A673 (cell line): ENCODE measurements around the gene FAM228B. TPM values are rescaled to one million over a fixed set of nuclear protein-coding genes. Genes with fewer than 3 reads are reported as not detected.

ENCODE experiments used
- BruUV-seq: library from RNA; stranded (reverse); fragments of 400-500 nt; replicated peaks from 2 replicates; lab custom pipeline; 2021; lab: Mats Ljungman, UMichigan
- CTCF ChIA-PET: fragments of 300-600 bp; sonication (Branson Sonifier 250); formaldehyde crosslinking; loops from one replicate; lab custom pipeline; 2022; ENCODE audit warnings: antibody characterized with exemption; lab: Charles Lee
- POLR2A ChIA-PET: fragments of 300-600 bp; sonication (Branson Sonifier 250); formaldehyde crosslinking; loops from one replicate; lab custom pipeline; 2022; ENCODE audit warnings: antibody characterized with exemption; ENCODE audit not compliant: low non-redundant PET; lab: Charles Lee
- DNase-seq: peaks from one replicate; pipeline ENCODE4 v3.0.0-alpha.2; 2015; ENCODE audit warnings: low spot score
- H3K27ac ChIP-seq: fragments of 200-600 bp; sonication (generic); 2 replicates; pipeline ENCODE4 v1.5.1; 2016; ENCODE audit warnings: mixed run types, low read depth, mild to moderate bottlenecking, mixed read lengths, antibody characterized with exemption, low read length; ENCODE audit not compliant: poor library complexity, severe bottlenecking
- H3K27me3 ChIP-seq: fragments of 200-600 bp; sonication (generic); replicated peaks from 2 replicates; pipeline ENCODE4 v1.6.1; 2017; ENCODE audit warnings: mixed run types, low read depth, mild to moderate bottlenecking, mixed read lengths, antibody characterized with exemption, low read length; ENCODE audit not compliant: insufficient read depth, poor library complexity
- H3K36me3 ChIP-seq: fragments of 200-600 bp; sonication (generic); 2 replicates; pipeline ENCODE4 v1.6.1; 2016; ENCODE audit warnings: mixed run types, mild to moderate bottlenecking, mixed read lengths, antibody characterized with exemption, low read length; ENCODE audit not compliant: insufficient read depth, poor library complexity, severe bottlenecking
- H3K4me1 ChIP-seq: fragments of 200-600 bp; sonication (generic); 2 replicates; pipeline ENCODE4 v1.6.1; 2017; ENCODE audit warnings: mixed run types, mild to moderate bottlenecking, mixed read lengths, antibody characterized with exemption, low read length; ENCODE audit not compliant: insufficient read depth, poor library complexity, severe bottlenecking
- H3K4me3 ChIP-seq: fragments of 200-600 bp; sonication (generic); 2 replicates; pipeline ENCODE4 v1.5.1; 2016; ENCODE audit warnings: low read depth, mixed run types, mild to moderate bottlenecking, mixed read lengths, low read length; ENCODE audit not compliant: poor library complexity, severe bottlenecking
- H3K9me3 ChIP-seq: fragments of 200-600 bp; sonication (generic); 2 replicates; pipeline ENCODE4 v1.6.1; 2016; ENCODE audit warnings: mixed run types, low read depth, mild to moderate bottlenecking, mixed read lengths, antibody characterized with exemption, low read length; ENCODE audit not compliant: poor library complexity, severe bottlenecking
- EZH2 ChIP-seq: fragments of 200-600 bp; sonication (generic); IDR thresholded peaks from 2 replicates; pipeline ENCODE4 v1.6.1; 2017; ENCODE audit warnings: borderline replicate concordance, low read depth, mild to moderate bottlenecking, mixed read lengths, antibody characterized with exemption, low read length; ENCODE audit not compliant: poor library complexity, severe bottlenecking
- intact Hi-C: fragments of 100-400 bp; cut with micrococcal nuclease; formaldehyde crosslinking; loops from one replicate; pipeline ENCODE4 v1.10.0; 2022; ENCODE audit not compliant: unreplicated experiment
- total RNA-seq: library from RNA; stranded (reverse); gene quantifications from 2 replicates; pipeline ENCODE4 v1.2.3, GENCODE V29; 2021
- TF ChIP-seq, protein P1 (sequence below): fragments of 300-800, 200-600 bp; sonication (generic); conservative IDR thresholded peaks from 2 replicates; pipeline ENCODE4 v1.5.1; 2017; ENCODE audit warnings: low read depth, mild to moderate bottlenecking, antibody characterized with exemption, low read length, moderate library complexity, mixed read lengths

FAM228B gene
- total RNA-seq, 1 experiment from 2014 or later, result 6.8 TPM

- ChIA-PET CTCF (no interaction called here), POLR2A (no interaction called here)
- Histone ChIP-seq H3K9me3 (no peaks in the 10 kb centered on the region), H3K4me1 (no peaks in the 10 kb centered on the region), H3K4me3 (no peak overlapping the region), H3K36me3 (no peaks in the 10 kb centered on the region), H3K27ac (no peak overlapping the region), H3K27me3 (no peaks in the 10 kb centered on the region)
- DNase-seq, result no peak
- intact Hi-C loops, result no loop called here
- TF ChIP-seq, protein P1, sequence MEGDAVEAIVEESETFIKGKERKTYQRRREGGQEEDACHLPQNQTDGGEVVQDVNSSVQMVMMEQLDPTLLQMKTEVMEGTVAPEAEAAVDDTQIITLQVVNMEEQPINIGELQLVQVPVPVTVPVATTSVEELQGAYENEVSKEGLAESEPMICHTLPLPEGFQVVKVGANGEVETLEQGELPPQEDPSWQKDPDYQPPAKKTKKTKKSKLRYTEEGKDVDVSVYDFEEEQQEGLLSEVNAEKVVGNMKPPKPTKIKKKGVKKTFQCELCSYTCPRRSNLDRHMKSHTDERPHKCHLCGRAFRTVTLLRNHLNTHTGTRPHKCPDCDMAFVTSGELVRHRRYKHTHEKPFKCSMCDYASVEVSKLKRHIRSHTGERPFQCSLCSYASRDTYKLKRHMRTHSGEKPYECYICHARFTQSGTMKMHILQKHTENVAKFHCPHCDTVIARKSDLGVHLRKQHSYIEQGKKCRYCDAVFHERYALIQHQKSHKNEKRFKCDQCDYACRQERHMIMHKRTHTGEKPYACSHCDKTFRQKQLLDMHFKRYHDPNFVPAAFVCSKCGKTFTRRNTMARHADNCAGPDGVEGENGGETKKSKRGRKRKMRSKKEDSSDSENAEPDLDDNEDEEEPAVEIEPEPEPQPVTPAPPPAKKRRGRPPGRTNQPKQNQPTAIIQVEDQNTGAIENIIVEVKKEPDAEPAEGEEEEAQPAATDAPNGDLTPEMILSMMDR, result no peak
- no peak for TF ChIP-seq EZH2
- no TSS peak for BruUV-seq
Observed at GRCh38 chr2:24214880-24215279, 91.6 kb downstream of the FAM228B start.

Other genes with a start within 250 kb of the FAM228B start
- gene ATAD2B, start 196.3 kb upstream of the FAM228B start, total RNA-seq, result 27.9 and 28.5 TPM in 2 replicates
- 18.3 and 18.6 TPM in 2 replicates for gene UBXN2A, start 183.0 kb upstream of the FAM228B start, total RNA-seq
- 0.42 TPM in 1 of 2 replicates, not detected in the other for gene MFSD2B, start 113.4 kb upstream of the FAM228B start, total RNA-seq
- 26.6 and 30.8 TPM in 2 replicates for gene WDCP, start 76.1 kb upstream of the FAM228B start, total RNA-seq
- 2.9 and 3.7 TPM in 2 replicates for gene FKBP1B, start 73.7 kb upstream of the FAM228B start, total RNA-seq
- gene SF3B6, start 47.1 kb upstream of the FAM228B start, total RNA-seq, result 123 and 130 TPM in 2 replicates
- 2.8 and 3.0 TPM in 2 replicates for gene TP53I3, start 38.6 kb upstream of the FAM228B start, total RNA-seq
- gene PFN4, start 135 bp upstream of the FAM228B start, total RNA-seq, result 0.94 TPM in 1 of 2 replicates, not detected in the other
- 0.17 TPM in 1 of 2 replicates, not detected in the other for gene FAM228A, start 51.6 kb downstream of the FAM228B start, total RNA-seq
- 16.4 and 21.4 TPM in 2 replicates for gene ITSN2, start 237.1 kb downstream of the FAM228B start, total RNA-seq